ENCODE data around the gene EDN3. TPM values are rescaled to one million over a fixed set of nuclear protein-coding genes. Genes with fewer than 3 reads are reported as not detected.

Gene EDN3
- polyA plus RNA-seq, 4 donors: 10.8 to 58.4 (median 33.1) TPM

DNA sequence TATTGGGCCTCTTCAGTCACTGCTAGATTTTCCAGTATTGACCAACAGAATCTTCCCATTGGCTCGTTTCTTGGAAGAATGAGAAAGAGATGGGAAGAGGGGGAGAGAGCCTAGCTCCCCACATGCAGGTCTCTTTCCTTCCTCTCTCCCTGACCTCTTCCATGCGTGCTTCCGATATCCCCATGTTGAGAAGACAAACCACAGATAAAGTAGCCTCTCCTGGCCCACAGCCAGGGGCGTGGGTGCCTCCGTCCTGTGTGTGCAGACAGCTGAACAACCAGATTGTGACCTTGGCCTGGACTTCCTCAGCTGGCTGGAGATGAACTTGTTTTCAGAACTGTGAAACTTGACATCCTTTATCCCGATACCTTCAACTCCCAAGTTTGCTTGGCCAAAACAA lies 71.0 kb downstream of the EDN3 start:
- WGBS, 3 donors: 62 to 68% (median 63%) methylated on average over 6 of the region's 6 CpGs
- no peak overlapping the region for H3K4me3 ChIP-seq (ENCODE audit: low read depth in 1 of 3, low read length in 3 of 3)
- no peak for DNase-seq
- H3K27me3 ChIP-seq (ENCODE audit: control insufficient read depth in 3 of 3, insufficient read depth in 3 of 3, low read length in 3 of 3): no peaks in the 10 kb centered on the region
- H3K4me1 ChIP-seq (ENCODE audit: control insufficient read depth in 3 of 3, insufficient read depth in 2 of 3, low read depth in 1 of 3, low read length in 2 of 3): no peaks in the 10 kb centered on the region
- no peak for FAIRE-seq
- no peaks in the 10 kb centered on the region for H3K9me3 ChIP-seq (ENCODE audit: control insufficient read depth in 2 of 2, insufficient read depth in 1 of 2, low read depth in 1 of 2, low read length in 1 of 2)
- no peak overlapping the region for H3K27ac ChIP-seq (ENCODE audit: low read depth in 1 of 3, low read length in 2 of 3)
- H3K36me3 ChIP-seq (ENCODE audit: control insufficient read depth in 3 of 3, insufficient read depth in 2 of 3, low read depth in 1 of 3, low read length in 3 of 3): no peaks in the 10 kb centered on the region

DNA sequence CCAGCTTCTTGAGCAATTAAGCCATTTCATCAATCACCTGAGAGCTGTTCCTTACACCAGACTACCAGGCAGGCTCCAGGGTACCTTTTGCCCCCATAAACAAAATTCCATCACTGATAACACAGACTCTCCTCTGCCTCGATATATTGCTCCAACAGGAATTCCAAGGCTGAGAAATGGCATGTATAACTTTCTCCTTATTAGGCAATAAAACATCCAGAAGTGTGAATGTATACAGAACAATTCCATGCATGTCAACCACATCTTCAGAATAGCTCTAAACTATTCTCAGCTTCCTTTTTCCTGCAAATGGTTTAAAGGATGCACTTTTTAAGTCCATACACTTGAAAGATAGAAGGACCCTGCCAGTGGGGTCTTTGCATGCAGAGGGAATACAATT lies 73.8 kb downstream of the EDN3 start:
- no peak overlapping the region for H3K27ac ChIP-seq (ENCODE audit: low read depth in 1 of 3, low read length in 2 of 3)
- H3K36me3 ChIP-seq (ENCODE audit: control insufficient read depth in 3 of 3, insufficient read depth in 2 of 3, low read depth in 1 of 3, low read length in 3 of 3): no peaks in the 10 kb centered on the region
- H3K27me3 ChIP-seq (ENCODE audit: control insufficient read depth in 3 of 3, insufficient read depth in 3 of 3, low read length in 3 of 3): no peaks in the 10 kb centered on the region
- WGBS, 3 donors: 12 to 48% (median 19%) methylated on average over 1 of the region's 1 CpG
- H3K9me3 ChIP-seq (ENCODE audit: control insufficient read depth in 2 of 2, insufficient read depth in 1 of 2, low read depth in 1 of 2, low read length in 1 of 2): no peaks in the 10 kb centered on the region
- DNase-seq: peak in 1 of 2 donors; percentile 10
- H3K4me3 ChIP-seq (ENCODE audit: low read depth in 1 of 3, low read length in 3 of 3): no peak overlapping the region
- no peaks in the 10 kb centered on the region for H3K4me1 ChIP-seq (ENCODE audit: control insufficient read depth in 3 of 3, insufficient read depth in 2 of 3, low read depth in 1 of 3, low read length in 2 of 3)
- FAIRE-seq: no peak

DNA sequence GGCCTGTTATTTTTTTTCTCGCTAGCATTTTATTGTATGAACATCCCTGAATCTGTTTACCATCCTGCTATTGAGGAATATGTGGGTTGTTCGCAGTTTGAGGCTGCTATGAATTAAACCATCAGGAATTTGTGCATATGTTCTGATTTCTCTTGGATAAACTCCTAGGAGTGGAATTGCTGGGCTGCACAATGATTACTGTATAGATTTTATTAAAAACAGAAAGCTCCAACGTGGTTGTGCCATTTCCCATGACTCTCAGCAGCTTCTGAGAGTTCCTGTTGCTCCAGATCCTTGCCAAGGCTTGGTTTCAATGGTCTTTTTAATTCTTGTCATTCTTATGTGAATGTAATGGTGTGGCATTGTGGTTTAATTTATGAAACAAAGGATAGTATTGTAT lies 75.1 kb downstream of the EDN3 start:
- no peaks in the 10 kb centered on the region for H3K36me3 ChIP-seq (ENCODE audit: control insufficient read depth in 3 of 3, insufficient read depth in 2 of 3, low read depth in 1 of 3, low read length in 3 of 3)
- H3K4me3 ChIP-seq (ENCODE audit: low read depth in 1 of 3, low read length in 3 of 3): no peak overlapping the region
- peaks cover 0 to 3% (median 0%) of the 10 kb centered on the region in 3 donors for H3K27me3 ChIP-seq (ENCODE audit: control insufficient read depth in 3 of 3, insufficient read depth in 3 of 3, low read length in 3 of 3)
- H3K9me3 ChIP-seq (ENCODE audit: control insufficient read depth in 2 of 2, insufficient read depth in 1 of 2, low read depth in 1 of 2, low read length in 1 of 2): no peaks in the 10 kb centered on the region
- no peak overlapping the region for H3K27ac ChIP-seq (ENCODE audit: low read depth in 1 of 3, low read length in 2 of 3)
- DNase-seq (no peak), FAIRE-seq (no peak)
- H3K4me1 ChIP-seq (ENCODE audit: control insufficient read depth in 3 of 3, insufficient read depth in 2 of 3, low read depth in 1 of 3, low read length in 2 of 3): no peaks in the 10 kb centered on the region
- WGBS, 3 donors: 66 to 79% (median 77%) methylated on average over 3 of the region's 3 CpGs

Other genes starting within 250 kb of the EDN3 start
- gene ZNF831, start 136.8 kb upstream of the EDN3 start, polyA plus RNA-seq: under 1 TPM; under 0.01 to 0.40 (median 0.27) TPM

All from small intestine (tissue), 7 donors.